GM21717 (cell line): Measurements from ENCODE around the gene PLS3.
"Not testable (repeated sequence)": the region's sequence is repeated elsewhere in the genome, so short reads cannot be mapped to it uniquely, and the experiment has no call there.

Source experiments
- ATAC-seq: cut with Tn5 transposase; IDR thresholded peaks from one replicate; pipeline ENCODE4 v1.9.1; 2021; ENCODE audit warnings: mild to moderate bottlenecking, moderate library complexity; ENCODE audit not compliant: unreplicated experiment

Gene PLS3

GRCh38 chrX:115560978-115561604 is at the start of gene PLS3:
PLS3 (plus strand) TSS chrX:115561174; CDS start chrX:115610251, 49,077 bp downstream.
- no peak for ATAC-seq

- no peak for ATAC-seq
These were observed 42.9 kb upstream of the PLS3 start for GRCh38 chrX:115518113-115518512.

- no peak for ATAC-seq
These were observed 39.2 kb upstream of the PLS3 start for GRCh38 chrX:115521741-115522140.

- no peak for ATAC-seq
These were observed 38.0 kb upstream of the PLS3 start for GRCh38 chrX:115522952-115523351.

- no peak for ATAC-seq
These were observed 35.5 kb upstream of the PLS3 start for GRCh38 chrX:115525486-115525885.

GRCh38 chrX:115531818-115532403 is 29.1 kb upstream of the PLS3 start:
- ATAC-seq: no peak

- ATAC-seq: no peak
These were observed 27.5 kb upstream of the PLS3 start for GRCh38 chrX:115533485-115533884.

GRCh38 chrX:115534383-115534782 is 26.6 kb upstream of the PLS3 start:
- ATAC-seq: no peak

GRCh38 chrX:115535421-115535820 is 25.6 kb upstream of the PLS3 start:
- no peak for ATAC-seq

- no peak for ATAC-seq
These were observed 25.1 kb upstream of the PLS3 start for GRCh38 chrX:115535844-115536243.

GRCh38 chrX:115539841-115540240 is 21.1 kb upstream of the PLS3 start:
- ATAC-seq: no peak

GRCh38 chrX:115541045-115541444 is 19.9 kb upstream of the PLS3 start:
- not testable (repeated sequence) for ATAC-seq

- no peak for ATAC-seq
These were observed 13.5 kb upstream of the PLS3 start for GRCh38 chrX:115547448-115547847.

GRCh38 chrX:115549008-115549407 is 12.0 kb upstream of the PLS3 start:
- ATAC-seq: no peak

- no peak for ATAC-seq
These were observed 7.8 kb upstream of the PLS3 start for GRCh38 chrX:115553171-115553570.

GRCh38 chrX:115559672-115560071 is 1.3 kb upstream of the PLS3 start:
- ATAC-seq: no peak

- no peak for ATAC-seq
These were observed 580 bp upstream of the PLS3 start for GRCh38 chrX:115560211-115560977.

- no peak for ATAC-seq
These were observed 868 bp downstream of the PLS3 start for GRCh38 chrX:115561605-115562479.

- ATAC-seq: no peak
These were observed 1.5 kb downstream of the PLS3 start for GRCh38 chrX:115562480-115562847.

- no peak for ATAC-seq
These were observed 2.7 kb downstream of the PLS3 start for GRCh38 chrX:115563633-115564162.

- ATAC-seq: no peak
These were observed 3.3 kb downstream of the PLS3 start for GRCh38 chrX:115564243-115564642.
